Fibroblast of lung (primary cell): ENCODE results near the gene MOB1B. TPM values are rescaled to one million over a fixed set of nuclear protein-coding genes. Genes with fewer than 3 reads are reported as not detected.

Experiments
- DNase-seq, 2 donors: peaks; one replicate each; pipeline versions ENCODE4 v3.0.0 to v3.0.0-alpha.2; 2010; ENCODE audit warnings: low read depth in 2 of 2
- H2AFZ ChIP-seq: 2 replicates; pipeline ENCODE4 v1.5.1; 2012; ENCODE audit warnings: low read length, control low read depth, inconsistent platforms
- H3K27ac ChIP-seq: 2 replicates; pipeline ENCODE4 v1.5.1; 2011; ENCODE audit warnings: low read length, control low read depth; ENCODE audit not compliant: insufficient read depth
- H3K27me3 ChIP-seq: 2 replicates; pipeline ENCODE4 v1.5.1; 2011; ENCODE audit warnings: mild to moderate bottlenecking, low read length; ENCODE audit not compliant: control insufficient read depth, insufficient read depth
- H3K36me3 ChIP-seq: 2 replicates; pipeline ENCODE4 v1.5.1; 2011; ENCODE audit warnings: low read length; ENCODE audit not compliant: control insufficient read depth, insufficient read depth
- H3K4me1 ChIP-seq: 2 replicates; pipeline ENCODE4 v1.5.1; 2011; ENCODE audit warnings: low read length; ENCODE audit not compliant: control insufficient read depth, insufficient read depth; ENCODE audit errors: extremely low read depth
- H3K4me2 ChIP-seq: 2 replicates; pipeline ENCODE4 v1.5.1; 2011; ENCODE audit warnings: low read length, control low read depth; ENCODE audit not compliant: insufficient read depth; ENCODE audit errors: extremely low read depth
- H3K4me3 ChIP-seq, 4 experiments: fragments of 200-600 bp in 1 of 4; sonication (generic) in 1 of 4; replicated peaks in 1 of 4; 2 replicates each; pipeline ENCODE4 v1.5.1; 2011 to 2016; ENCODE audit warnings: low read length in 4 of 4, low read depth in 3 of 4, mild to moderate bottlenecking in 3 of 4, control low read depth in 2 of 4, inconsistent platforms in 1 of 4, mixed read lengths in 1 of 4; ENCODE audit not compliant: insufficient read depth in 1 of 4; ENCODE audit errors: control extremely low read depth in 1 of 4
- H3K79me2 ChIP-seq: 2 replicates; pipeline ENCODE4 v1.5.1; 2012; ENCODE audit warnings: mild to moderate bottlenecking, low read length, inconsistent platforms; ENCODE audit not compliant: control insufficient read depth, insufficient read depth
- H3K9ac ChIP-seq: 2 replicates; pipeline ENCODE4 v1.5.1; 2011; ENCODE audit warnings: mild to moderate bottlenecking, low read length, control low read depth; ENCODE audit not compliant: insufficient read depth
- H3K9me3 ChIP-seq: 2 replicates; pipeline ENCODE4 v1.5.1; 2012; ENCODE audit warnings: low read depth, low read length; ENCODE audit not compliant: control insufficient read depth, insufficient read depth
- H4K20me1 ChIP-seq: 2 replicates; pipeline ENCODE4 v1.5.1; 2011; ENCODE audit warnings: low read length; ENCODE audit not compliant: control insufficient read depth, insufficient read depth; ENCODE audit errors: extremely low read depth
- CTCF ChIP-seq, 2 donors: IDR thresholded peaks in 1 of 2; conservative IDR thresholded peaks in 1 of 2; 1 replicate in 1 of 2; 2 replicates in 1 of 2; pipeline ENCODE4 v1.5.1; 2011 to 2012; ENCODE audit warnings: low read length in 2 of 2, control low read depth in 1 of 2, inconsistent platforms in 1 of 2, low read depth in 1 of 2, mild to moderate bottlenecking in 1 of 2
- EZH2 ChIP-seq: IDR thresholded peaks from 2 replicates; pipeline ENCODE4 v1.5.1; 2012; ENCODE audit warnings: low read length, control low read depth, mild to moderate bottlenecking; ENCODE audit errors: missing control alignments
- polyA plus RNA-seq, 2 donors: library from polyadenylated mRNA; depleted of rRNA in 1 of 2; stranded (reverse) in 1 of 2; unstranded in 1 of 2; fragments of >200 nt; gene quantifications; 2 replicates each; pipeline ENCODE4 v1.2.1, GENCODE V29; 2011 to 2012; ENCODE audit warnings: missing spikeins in 1 of 2
- total RNA-seq: library from RNA; depleted of rRNA; stranded (reverse); fragments of >200 nt; gene quantifications from 2 replicates; pipeline ENCODE4 v1.2.1, GENCODE V29; 2014

MOB1B gene
- total and polyA plus RNA-seq, 2 donors (not counting 1 experiment from before 2014, with no cell fraction given) = 17.5 to 20.7 TPM

GRCh38 chr4:70873216-70873615 lies 29.0 kb upstream of the MOB1B start:
- Histone ChIP-seq H3K4me1 (no peaks in the 10 kb centered on the region), H3K36me3 (no peaks in the 10 kb centered on the region), H3K9me3 (no peaks in the 10 kb centered on the region), H4K20me1 (no peaks in the 10 kb centered on the region), H3K27me3 (no peaks in the 10 kb centered on the region), H3K4me3 (no peak overlapping the region), H3K9ac (no peak overlapping the region), H3K27ac (no peak overlapping the region), H3K79me2 (no peaks in the 10 kb centered on the region), H3K4me2 (no peak overlapping the region), H2AFZ (no peak overlapping the region)
- TF ChIP-seq EZH2 (no peak), CTCF (conservative IDR thresholded peaks at IDR 0.05 in 1 of 2, IDR thresholded peaks at IDR 0.05 in 1 of 2; ENCODE audit: low read depth in 1 of 2, low read length in 2 of 2) (no peak)
- no peak for DNase-seq

- no peaks in the 10 kb centered on the region for H4K20me1 ChIP-seq
- H3K27me3 ChIP-seq = no peaks in the 10 kb centered on the region
- H3K4me1 ChIP-seq = no peaks in the 10 kb centered on the region
- DNase-seq = no peak
- H3K9me3 ChIP-seq = no peaks in the 10 kb centered on the region
- H3K36me3 ChIP-seq = no peaks in the 10 kb centered on the region
- H3K4me3 ChIP-seq = no peak overlapping the region
- H3K79me2 ChIP-seq = no peaks in the 10 kb centered on the region
- no peak overlapping the region for H3K4me2 ChIP-seq
- H2AFZ ChIP-seq = no peak overlapping the region
- no peak for TF ChIP-seq CTCF (conservative IDR thresholded peaks at IDR 0.05 in 1 of 2, IDR thresholded peaks at IDR 0.05 in 1 of 2; ENCODE audit: low read depth in 1 of 2, low read length in 2 of 2)
- no peak for TF ChIP-seq EZH2
- H3K27ac ChIP-seq = no peak overlapping the region
- H3K9ac ChIP-seq = no peak overlapping the region
These were observed 27.7 kb upstream of the MOB1B start for GRCh38 chr4:70874268-70875156.

- Histone ChIP-seq H3K79me2 (no peaks in the 10 kb centered on the region), H3K9me3 (no peaks in the 10 kb centered on the region), H3K4me1 (no peaks in the 10 kb centered on the region), H3K27me3 (no peaks in the 10 kb centered on the region), H3K4me2 (no peak overlapping the region), H2AFZ (no peak overlapping the region), H3K4me3 (no peak overlapping the region), H4K20me1 (no peaks in the 10 kb centered on the region), H3K27ac (no peak overlapping the region), H3K9ac (no peak overlapping the region), H3K36me3 (no peaks in the 10 kb centered on the region)
- no peak for DNase-seq
- no peak for TF ChIP-seq EZH2
- no peak for TF ChIP-seq CTCF (conservative IDR thresholded peaks at IDR 0.05 in 1 of 2, IDR thresholded peaks at IDR 0.05 in 1 of 2; ENCODE audit: low read depth in 1 of 2, low read length in 2 of 2)
These were observed 24.6 kb upstream of the MOB1B start for GRCh38 chr4:70877556-70877955.
